ENCODE data around the gene NRXN3. TPM values are rescaled to one million over a fixed set of nuclear protein-coding genes. Genes with fewer than 3 reads are reported as not detected.

NRXN3 gene
- total RNA-seq, 2 donors from 2014 or later: 1.3 to 2.3 TPM

DNA sequence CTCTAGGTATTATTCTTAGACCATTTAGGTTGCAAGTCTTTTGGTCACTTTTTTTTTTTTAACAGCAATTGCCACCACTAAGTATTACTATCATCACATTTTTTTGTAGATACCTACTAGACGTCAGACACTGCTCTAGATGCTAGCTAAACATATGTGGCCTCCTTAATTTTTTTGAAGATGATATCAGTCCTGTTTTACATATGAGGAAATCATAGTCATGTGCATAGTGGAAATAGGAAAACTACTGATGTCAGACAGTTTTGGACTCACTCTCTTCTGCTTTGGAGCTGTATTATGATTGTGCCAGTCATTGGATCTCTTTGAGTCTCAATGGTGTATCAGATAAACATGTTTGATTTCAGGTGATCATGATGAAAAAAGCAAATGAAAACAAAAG lies 1736.8 kb downstream of the NRXN3 start:
- intact Hi-C loops (cut with DNase I): no loop called here
- H3K27me3 ChIP-seq: no peaks in the 10 kb centered on the region
- DNase-seq (no peak), ATAC-seq (no peak)
- no peaks in the 10 kb centered on the region for H3K9me3 ChIP-seq
- no peaks in the 10 kb centered on the region for H3K4me1 ChIP-seq
- no peak overlapping the region for H3K4me3 ChIP-seq
- no peaks in the 10 kb centered on the region for H3K36me3 ChIP-seq (replicated peaks in 1 of 2; ENCODE audit: insufficient read depth in 1 of 2, low read depth in 2 of 2)
- WGBS, 2 donors: 53 to 68% methylated on average over 1 of the region's 1 CpG
- no peak for TF ChIP-seq POLR2A (IDR thresholded peaks at IDR 0.05)
- TF ChIP-seq, protein P1, sequence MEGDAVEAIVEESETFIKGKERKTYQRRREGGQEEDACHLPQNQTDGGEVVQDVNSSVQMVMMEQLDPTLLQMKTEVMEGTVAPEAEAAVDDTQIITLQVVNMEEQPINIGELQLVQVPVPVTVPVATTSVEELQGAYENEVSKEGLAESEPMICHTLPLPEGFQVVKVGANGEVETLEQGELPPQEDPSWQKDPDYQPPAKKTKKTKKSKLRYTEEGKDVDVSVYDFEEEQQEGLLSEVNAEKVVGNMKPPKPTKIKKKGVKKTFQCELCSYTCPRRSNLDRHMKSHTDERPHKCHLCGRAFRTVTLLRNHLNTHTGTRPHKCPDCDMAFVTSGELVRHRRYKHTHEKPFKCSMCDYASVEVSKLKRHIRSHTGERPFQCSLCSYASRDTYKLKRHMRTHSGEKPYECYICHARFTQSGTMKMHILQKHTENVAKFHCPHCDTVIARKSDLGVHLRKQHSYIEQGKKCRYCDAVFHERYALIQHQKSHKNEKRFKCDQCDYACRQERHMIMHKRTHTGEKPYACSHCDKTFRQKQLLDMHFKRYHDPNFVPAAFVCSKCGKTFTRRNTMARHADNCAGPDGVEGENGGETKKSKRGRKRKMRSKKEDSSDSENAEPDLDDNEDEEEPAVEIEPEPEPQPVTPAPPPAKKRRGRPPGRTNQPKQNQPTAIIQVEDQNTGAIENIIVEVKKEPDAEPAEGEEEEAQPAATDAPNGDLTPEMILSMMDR (IDR thresholded peaks at IDR 0.05): no peak
- no peak overlapping the region for H3K27ac ChIP-seq

DNA sequence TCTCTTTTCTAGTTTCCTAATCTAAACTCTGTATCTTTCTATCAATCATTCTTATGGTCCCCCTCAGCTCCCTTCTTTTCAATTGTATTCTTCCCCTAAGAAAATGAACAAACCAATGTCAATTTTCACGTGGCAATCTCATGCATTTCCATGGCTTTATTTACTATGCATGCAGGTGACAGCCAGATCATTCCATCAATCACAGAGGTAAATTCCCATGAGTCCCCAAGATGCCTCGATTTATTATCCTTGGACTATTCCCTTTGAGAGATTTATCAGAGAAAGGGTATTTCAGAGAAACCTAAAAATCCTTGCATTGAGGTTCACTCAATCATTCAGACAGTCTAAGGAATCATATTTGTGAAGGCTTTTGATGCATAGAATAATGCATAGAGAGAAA lies 1739.9 kb downstream of the NRXN3 start:
- no peak overlapping the region for H3K4me3 ChIP-seq
- no peaks in the 10 kb centered on the region for H3K4me1 ChIP-seq
- no peaks in the 10 kb centered on the region for H3K36me3 ChIP-seq (replicated peaks in 1 of 2; ENCODE audit: insufficient read depth in 1 of 2, low read depth in 2 of 2)
- intact Hi-C loops (cut with DNase I): no loop called here
- DNase-seq: no peak
- no peaks in the 10 kb centered on the region for H3K9me3 ChIP-seq
- TF ChIP-seq POLR2A (IDR thresholded peaks at IDR 0.05): no peak
- TF ChIP-seq, protein P1 (IDR thresholded peaks at IDR 0.05): no peak
- no peaks in the 10 kb centered on the region for H3K27me3 ChIP-seq
- 39 to 42% methylated on average over 2 of the region's 2 CpGs for WGBS, 2 donors
- no peak overlapping the region for H3K27ac ChIP-seq
- ATAC-seq: no peak

DNA sequence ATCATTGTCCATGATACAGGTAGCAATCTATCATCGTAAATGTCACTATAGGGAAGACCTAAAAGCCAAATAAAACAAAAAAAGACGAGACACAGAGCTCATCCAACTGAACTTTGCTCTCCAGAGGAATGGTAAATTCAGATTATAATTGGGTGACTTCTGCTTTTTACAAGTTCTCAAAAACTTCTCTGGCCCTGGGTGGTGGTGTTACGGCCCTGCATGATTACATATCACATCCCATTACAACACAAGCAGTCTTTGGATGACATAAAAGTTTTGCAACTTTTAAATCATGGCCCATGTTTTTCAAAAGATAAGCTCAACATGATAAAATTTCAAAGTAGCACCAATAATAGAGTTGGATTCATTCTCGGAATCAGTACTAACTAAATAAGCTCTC lies 1741.6 kb downstream of the NRXN3 start:
- Histone ChIP-seq H3K27ac (no peak overlapping the region), H3K27me3 (no peaks in the 10 kb centered on the region), H3K36me3 (replicated peaks in 1 of 2; ENCODE audit: insufficient read depth in 1 of 2, low read depth in 2 of 2) (no peaks in the 10 kb centered on the region), H3K4me3 (no peak overlapping the region), H3K9me3 (no peaks in the 10 kb centered on the region), H3K4me1 (no peaks in the 10 kb centered on the region)
- no peak for TF ChIP-seq POLR2A (IDR thresholded peaks at IDR 0.05)
- TF ChIP-seq, protein P1 (IDR thresholded peaks at IDR 0.05): no peak
- DNase-seq: no peak
- 47 to 49% methylated on average over 4 of the region's 4 CpGs for WGBS, 2 donors
- ATAC-seq: no peak
- intact Hi-C loops (cut with DNase I): no loop called here

DNA sequence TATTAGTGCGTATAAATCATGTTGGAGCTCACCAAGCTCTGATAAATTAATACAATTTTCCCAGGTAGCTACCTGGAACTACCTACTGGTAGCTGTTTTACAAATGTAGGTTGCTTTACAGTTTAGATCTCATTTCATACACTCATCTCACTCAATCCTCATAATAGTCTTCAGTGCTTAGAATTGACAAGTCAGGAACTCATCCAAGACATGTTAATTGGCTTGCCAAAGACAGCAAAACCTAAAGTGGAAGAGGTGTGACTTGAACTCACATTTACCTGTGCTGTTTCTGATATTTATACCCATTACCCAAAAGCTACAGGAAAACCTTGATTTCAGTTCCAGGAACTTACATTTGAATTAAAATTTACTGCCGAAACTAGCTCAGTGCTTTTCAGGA lies 1744.4 kb downstream of the NRXN3 start:
- Histone ChIP-seq H3K4me1 (no peaks in the 10 kb centered on the region), H3K27me3 (no peaks in the 10 kb centered on the region), H3K27ac (no peak overlapping the region), H3K4me3 (no peak overlapping the region), H3K9me3 (no peaks in the 10 kb centered on the region), H3K36me3 (replicated peaks in 1 of 2; ENCODE audit: insufficient read depth in 1 of 2, low read depth in 2 of 2) (no peaks in the 10 kb centered on the region)
- DNase-seq: no peak
- intact Hi-C loops (cut with DNase I): no loop called here
- WGBS, 2 donors: 73 to 79% methylated on average over 2 of the region's 2 CpGs
- no peak for TF ChIP-seq POLR2A (IDR thresholded peaks at IDR 0.05)
- TF ChIP-seq, protein P1 (IDR thresholded peaks at IDR 0.05): no peak
- no peak for ATAC-seq

DNA sequence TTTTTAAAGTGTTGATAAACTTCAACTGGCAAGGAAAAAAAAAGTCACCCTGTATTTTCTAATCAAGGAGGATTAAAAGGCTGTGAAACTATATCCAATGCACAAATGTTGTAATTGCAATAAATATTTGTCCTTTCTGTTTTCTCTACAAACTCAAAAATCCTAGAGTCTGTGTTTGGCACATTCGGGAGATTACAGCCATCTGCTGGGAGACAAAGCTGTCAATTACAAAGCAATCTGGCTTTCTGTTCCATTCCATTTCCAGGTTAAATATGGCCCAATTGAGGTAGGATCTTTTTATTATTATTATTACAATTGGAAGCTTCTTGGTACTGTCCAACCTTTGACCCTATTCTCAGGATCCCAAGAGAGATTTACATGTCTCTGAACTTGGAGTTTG lies 1745.2 kb downstream of the NRXN3 start:
- DNase-seq (no peak), ATAC-seq (no peak)
- H3K27ac ChIP-seq: no peak overlapping the region
- TF ChIP-seq POLR2A (IDR thresholded peaks at IDR 0.05): no peak
- TF ChIP-seq, protein P1 (IDR thresholded peaks at IDR 0.05): no peak
- WGBS, 2 donors: 35 to 43% methylated on average over 1 of the region's 1 CpG
- no peak overlapping the region for H3K4me3 ChIP-seq
- no peaks in the 10 kb centered on the region for H3K9me3 ChIP-seq
- no peaks in the 10 kb centered on the region for H3K4me1 ChIP-seq
- intact Hi-C loops (cut with DNase I): no loop called here
- no peaks in the 10 kb centered on the region for H3K36me3 ChIP-seq (replicated peaks in 1 of 2; ENCODE audit: insufficient read depth in 1 of 2, low read depth in 2 of 2)
- H3K27me3 ChIP-seq: no peaks in the 10 kb centered on the region

All from body of pancreas (tissue), 4 donors.